WTC11 (cell line): ENCODE results near the gene CCDC141. TPM values are rescaled to one million over a fixed set of nuclear protein-coding genes. Genes with fewer than 3 reads are reported as not detected.

Experiments used
- ATAC-seq: fragments of 200-7000 bp; cut with Tn5 transposase; 2 replicates; pipeline ENCODE4 v1.10.0; 2021; ENCODE audit warnings: mild to moderate bottlenecking, moderate library complexity
- CTCF ChIA-PET: fragments of 300-600 bp; sonication (Branson Sonifier 250); formaldehyde crosslinking; loops from one replicate; lab custom pipeline; 2021; ENCODE audit warnings: antibody characterized with exemption; lab: Charles Lee
- POLR2A ChIA-PET: fragments of 350-600 bp; sonication (Branson Sonifier 250); formaldehyde crosslinking; loops from one replicate; lab custom pipeline; 2021; ENCODE audit warnings: antibody characterized with exemption; lab: Charles Lee
- DNase-seq: peaks from one replicate; pipeline ENCODE4 v3.0.0; 2021; ENCODE audit warnings: low spot score
- H3K27ac Mint-ChIP-seq: 2 replicates; pipeline ENCODE4 v1.8.0; 2021; ENCODE audit warnings: mixed read lengths
- H3K27me3 Mint-ChIP-seq: 2 replicates; pipeline ENCODE4 v1.8.0; 2021; ENCODE audit warnings: low read depth, mild to moderate bottlenecking, moderate library complexity, mixed read lengths
- H3K36me3 Mint-ChIP-seq: 2 replicates; pipeline ENCODE4 v1.8.0; 2021; ENCODE audit warnings: mixed read lengths
- H3K4me1 Mint-ChIP-seq: 2 replicates; pipeline ENCODE4 v1.8.0; 2022; ENCODE audit warnings: mixed read lengths
- H3K4me3 Mint-ChIP-seq: 2 replicates; pipeline ENCODE4 v1.8.0; 2021; ENCODE audit warnings: mild to moderate bottlenecking, moderate library complexity, mixed read lengths
- H3K9me3 Mint-ChIP-seq: 2 replicates; pipeline ENCODE4 v1.8.0; 2021; ENCODE audit warnings: mixed read lengths
- CBFB ChIP-seq: sonication (generic); formaldehyde crosslinking; IDR thresholded peaks from 2 replicates; pipeline ENCODE4 v1.8.1; 2022; ENCODE audit warnings: mild to moderate bottlenecking, low read depth, missing genetic modification reagents
- CTCF ChIP-seq: fragments of 200-600 bp; IDR thresholded peaks from 2 replicates; pipeline ENCODE4 v1.8.0; 2022; ENCODE audit warnings: antibody characterized with exemption
- FOXK1 ChIP-seq: sonication (generic); formaldehyde crosslinking; IDR thresholded peaks from 2 replicates; pipeline ENCODE4 v1.8.0; 2022; ENCODE audit warnings: mild to moderate bottlenecking, moderate library complexity, missing genetic modification reagents
- FOXP1 ChIP-seq: sonication (generic); formaldehyde crosslinking; IDR thresholded peaks from 2 replicates; pipeline ENCODE4 v1.8.0; 2022; ENCODE audit warnings: missing genetic modification reagents, mild to moderate bottlenecking, moderate library complexity, borderline replicate concordance
- GABPB1 ChIP-seq: sonication (generic); formaldehyde crosslinking; IDR thresholded peaks from 2 replicates; pipeline ENCODE4 v1.8.1; 2023; ENCODE audit warnings: mild to moderate bottlenecking, missing genetic modification reagents
- HMGA2 ChIP-seq: fragments of 250-450 bp; sonication (Bioruptor Pico); IDR thresholded peaks from 2 replicates; pipeline ENCODE4 v1.4.0; 2021; ENCODE audit warnings: mild to moderate bottlenecking, moderate library complexity
- MYBL2 ChIP-seq: sonication (generic); formaldehyde crosslinking; IDR thresholded peaks from 2 replicates; pipeline ENCODE4 v1.8.1; 2023; ENCODE audit warnings: mild to moderate bottlenecking, moderate library complexity, missing genetic modification reagents
- NR1H2 ChIP-seq: sonication (generic); formaldehyde crosslinking; IDR thresholded peaks from 2 replicates; pipeline ENCODE4 v1.9.0; 2021; ENCODE audit warnings: mild to moderate bottlenecking, moderate library complexity, missing genetic modification reagents
- RELA ChIP-seq: sonication (generic); formaldehyde crosslinking; IDR thresholded peaks from 2 replicates; pipeline ENCODE4 v1.8.1; 2022; ENCODE audit warnings: missing genetic modification reagents, mild to moderate bottlenecking, borderline replicate concordance
- RORB ChIP-seq: fragments of 250-450 bp; sonication (Bioruptor Pico); IDR thresholded peaks from 2 replicates; pipeline ENCODE4 v1.9.0; 2021; ENCODE audit warnings: mild to moderate bottlenecking
- TEAD1 ChIP-seq: sonication (generic); formaldehyde crosslinking; IDR thresholded peaks from 2 replicates; pipeline ENCODE4 v1.8.0; 2022; ENCODE audit warnings: mild to moderate bottlenecking, missing genetic modification reagents
- TP53 ChIP-seq: sonication (generic); formaldehyde crosslinking; IDR thresholded peaks from 2 replicates; pipeline ENCODE4 v1.8.1; 2023; ENCODE audit warnings: mild to moderate bottlenecking, missing genetic modification reagents
- ZBTB21 ChIP-seq: sonication (generic); formaldehyde crosslinking; IDR thresholded peaks from 2 replicates; pipeline ENCODE4 v1.8.1; 2023; ENCODE audit warnings: mild to moderate bottlenecking, missing genetic modification reagents, borderline replicate concordance
- ZMAT4 ChIP-seq: fragments of 250-450 bp; sonication (Bioruptor Pico); IDR thresholded peaks from 2 replicates; pipeline ENCODE4 v1.9.0; 2021; ENCODE audit warnings: mild to moderate bottlenecking
- ZNF121 ChIP-seq: sonication (generic); formaldehyde crosslinking; IDR thresholded peaks from 2 replicates; pipeline ENCODE4 v1.8.0; 2023; ENCODE audit warnings: missing genetic modification reagents
- ZNF232 ChIP-seq: sonication (generic); formaldehyde crosslinking; IDR thresholded peaks from 2 replicates; pipeline ENCODE4 v1.8.0; 2022; ENCODE audit warnings: mild to moderate bottlenecking, missing genetic modification reagents
- ZNF396 ChIP-seq: fragments of 250-450 bp; sonication (Bioruptor Pico); IDR thresholded peaks from 2 replicates; pipeline ENCODE4 v1.8.0; 2021; ENCODE audit warnings: mild to moderate bottlenecking, moderate library complexity, borderline replicate concordance
- ZNF423 ChIP-seq: fragments of 250-450 bp; sonication (Bioruptor Pico); IDR thresholded peaks from 2 replicates; pipeline ENCODE4 v2.1.2; 2022; ENCODE audit warnings: mild to moderate bottlenecking, moderate library complexity
- ZNF512 ChIP-seq: sonication (generic); formaldehyde crosslinking; IDR thresholded peaks from 2 replicates; pipeline ENCODE4 v1.8.1; 2022; ENCODE audit warnings: missing genetic modification reagents, borderline replicate concordance
- total RNA-seq: library from RNA; stranded (reverse); gene quantifications from 3 replicates; pipeline ENCODE4 v1.2.3, GENCODE V29; 2021

The CCDC141 gene
- total RNA-seq, 1 experiment from 2014 or later = 8.5 TPM

GRCh38 chr2:178978667-178979066 is 71.3 kb downstream of the CCDC141 start:
- DNase-seq = no peak
- ChIA-PET CTCF (interaction anchor here (0.9 kb wide), 1 partner anchor 14 kb away, joined by 3 read pairs; no protein-coding TSS in a partner anchor), POLR2A (no interaction called here)
- Mint-ChIP-seq H3K4me3 (no peak overlapping the region), H3K27me3 (no peaks in the 10 kb centered on the region), H3K27ac (no peak overlapping the region), H3K4me1 (peaks cover 9% of the 10 kb centered on the region), H3K9me3 (peaks cover 4% of the 10 kb centered on the region; the same call in 1 of the 2 replicates), H3K36me3 (no peaks in the 10 kb centered on the region)
- no peak for ATAC-seq
- TF ChIP-seq ZMAT4 (CRISPR knock-in tag) = no peak

- Mint-ChIP-seq H3K9me3 (no peaks in the 10 kb centered on the region), H3K36me3 (peaks cover 3% of the 10 kb centered on the region; the same call in 1 of the 2 replicates)
Measured at GRCh38 chr2:178976351-178976750, 73.6 kb downstream of the CCDC141 start.

GRCh38 chr2:178962805-178963433 is 87.0 kb downstream of the CCDC141 start:
- Mint-ChIP-seq H3K36me3 (peaks cover 11% of the 10 kb centered on the region), H3K4me1 (peaks cover 11% of the 10 kb centered on the region), H3K27ac (no peak overlapping the region), H3K27me3 (no peaks in the 10 kb centered on the region), H3K9me3 (peaks cover 10% of the 10 kb centered on the region), H3K4me3 (no peak overlapping the region)
- ChIA-PET CTCF (no interaction called here), POLR2A (interaction anchor here (0.7 kb wide), 1 partner anchor 62 kb away, joined by 3 read pairs; no protein-coding TSS in a partner anchor)
- no peak for DNase-seq
- ATAC-seq = no peak
- TF ChIP-seq HMGA2 (CRISPR knock-in tag) (no peak), RELA (CRISPR knock-in tag) (no peak), TP53 (CRISPR knock-in tag) (no peak), ZBTB21 (CRISPR knock-in tag) (no peak), GABPB1 (CRISPR knock-in tag) (no peak), FOXP1 (CRISPR knock-in tag) (no peak), TEAD1 (no peak), FOXK1 (CRISPR knock-in tag) (no peak), RORB (CRISPR knock-in tag) (no peak), ZNF232 (no peak)

More at GRCh38 chr2:178976351-178976750, 73.6 kb downstream of the CCDC141 start:
- CTCF ChIA-PET = no interaction called here
- no peaks in the 10 kb centered on the region for H3K27me3 Mint-ChIP-seq
- H3K27ac Mint-ChIP-seq = no peak overlapping the region
- POLR2A ChIA-PET = no interaction called here
- TF ChIP-seq ZMAT4 (CRISPR knock-in tag) (no peak), MYBL2 (CRISPR knock-in tag) (no peak), ZNF423 (CRISPR knock-in tag) (no peak), NR1H2 (CRISPR knock-in tag) (no peak), ZNF121 (CRISPR knock-in tag) (no peak), ZNF396 (CRISPR knock-in tag) (no peak), ZBTB21 (CRISPR knock-in tag) (no peak)
- peaks cover 6% of the 10 kb centered on the region for H3K4me1 Mint-ChIP-seq
- DNase-seq (no peak), ATAC-seq (no peak)
- no peak overlapping the region for H3K4me3 Mint-ChIP-seq

GRCh38 chr2:178962152-178962551 is 87.8 kb downstream of the CCDC141 start:
- Mint-ChIP-seq H3K27ac (no peak overlapping the region), H3K4me1 (peaks cover 11% of the 10 kb centered on the region), H3K36me3 (peaks cover 8% of the 10 kb centered on the region)
- TF ChIP-seq ZNF512 (CRISPR knock-in tag) = no peak
- TF ChIP-seq CTCF = no peak
- TF ChIP-seq GABPB1 (CRISPR knock-in tag) = no peak
- no peak for TF ChIP-seq CBFB (CRISPR knock-in tag)
- TF ChIP-seq, all 79 proteins: peak for 0
- DNase-seq (no peak), ATAC-seq (no peak)
- CTCF ChIA-PET = no interaction called here
- H3K27me3 Mint-ChIP-seq = no peaks in the 10 kb centered on the region
- H3K9me3 Mint-ChIP-seq = peaks cover 6% of the 10 kb centered on the region
- POLR2A ChIA-PET = no interaction called here
- H3K4me3 Mint-ChIP-seq = no peak overlapping the region
